Aorta (tissue), 5 donors: ENCODE data around the gene ZNF438. TPM values are rescaled to one million over a fixed set of nuclear protein-coding genes. Genes with fewer than 3 reads are reported as not detected.

Source experiments
- ATAC-seq: fragments of 200-7000 bp; cut with Tn5 transposase; one replicate; pipeline ENCODE4 v1.9.1; 2022; ENCODE audit warnings: moderate library complexity; ENCODE audit not compliant: low FRiP score
- DNase-seq, 2 donors: peaks; one replicate each; pipeline ENCODE4 v3.0.0-alpha.2; 2020
- H3K27ac ChIP-seq, 2 donors: one replicate each; pipeline ENCODE4 v1.5.1; 2013; ENCODE audit warnings: low read length in 2 of 2, mild to moderate bottlenecking in 2 of 2, moderate library complexity in 2 of 2, control low read depth in 1 of 2, inconsistent platforms in 1 of 2, low read depth in 1 of 2
- H3K27me3 ChIP-seq, 2 donors: one replicate each; pipeline ENCODE4 v1.6.1; 2013; ENCODE audit warnings: control low read depth in 1 of 2, low read length in 1 of 2, mild to moderate bottlenecking in 1 of 2, moderate library complexity in 1 of 2; ENCODE audit not compliant: insufficient read depth in 2 of 2, control insufficient read depth in 1 of 2
- H3K36me3 ChIP-seq, 2 donors: one replicate each; pipeline ENCODE4 v1.6.1; 2013; ENCODE audit warnings: control low read depth in 1 of 2, low read length in 1 of 2, mild to moderate bottlenecking in 1 of 2; ENCODE audit not compliant: insufficient read depth in 2 of 2, control insufficient read depth in 1 of 2
- H3K4me1 ChIP-seq, 2 donors: one replicate each; pipeline ENCODE4 v1.6.1; 2013; ENCODE audit warnings: low read length in 2 of 2, control low read depth in 1 of 2, mild to moderate bottlenecking in 1 of 2, moderate library complexity in 1 of 2; ENCODE audit not compliant: insufficient read depth in 2 of 2, control insufficient read depth in 1 of 2
- H3K4me3 ChIP-seq, 2 donors: one replicate each; pipeline ENCODE4 v1.5.1; 2013; ENCODE audit warnings: low read length in 2 of 2, control low read depth in 1 of 2, mild to moderate bottlenecking in 1 of 2
- H3K9me3 ChIP-seq: one replicate; pipeline ENCODE4 v1.6.1; 2013; ENCODE audit warnings: mild to moderate bottlenecking, low read length; ENCODE audit not compliant: control insufficient read depth
- WGBS, 2 donors: extraction: QIAGEN DNeasy Blood & Tissue Kit; methylation state at CpG; one replicate each; pipeline ENCODE4 v1.1.7; 2013; 5-methylcytosine and 5-hydroxymethylcytosine counted together
- intact Hi-C, 2 donors: fragments of 100-400 bp; cut with DNase I; formaldehyde crosslinking; loops; one replicate each; pipeline versions ENCODE4 v1.14.2 to v1.15.0; 2022
- polyA plus RNA-seq, 2 donors: library from polyadenylated mRNA; stranded (reverse); fragments of 200-250 nt; gene quantifications; one replicate each; pipeline ENCODE4 v1.2.3, GENCODE V29; 2013
- total RNA-seq, 2 donors: library from RNA; stranded (reverse); fragmentation: NEBNext Ultra II Directional; extraction: Animal tissue kit (Norgen Biotek cat#: 25700); gene quantifications; one replicate each; pipeline ENCODE4 v1.2.1, GENCODE V29; 2021
- donor health status: healthy with polysubstance abuse.
- donor health status: Bipolar disorder and iron deficiency.
- donor health status: DM: no; HTN: no; CAD: no.
- donor health status: DM: no; HTN: no; CAD: no.
- donor health status: DM: yes; HTN: yes; CAD: no.

ZNF438 gene
- total and polyA plus RNA-seq, 4 donors = 10.6 to 16.5 (median 12.5) TPM

DNA sequence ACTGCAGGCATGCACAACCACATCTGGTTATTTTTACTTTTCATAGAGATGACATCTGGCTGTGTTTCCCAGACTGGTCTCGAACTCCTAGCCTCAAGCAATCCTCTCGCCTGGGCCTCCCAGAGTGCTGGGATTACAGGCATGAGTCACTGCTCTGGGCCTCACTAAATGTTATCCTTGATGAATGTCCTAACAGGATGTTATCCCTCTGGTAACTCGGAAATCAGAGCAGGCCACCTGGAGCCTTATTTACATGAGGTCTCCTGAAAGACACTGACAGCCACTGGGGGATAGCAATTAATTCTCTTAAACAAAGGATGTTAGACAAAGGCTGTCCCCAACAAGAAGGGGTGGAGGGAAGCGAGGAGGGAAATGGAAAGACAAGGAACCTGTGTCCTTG is 4.5 kb upstream of the ZNF438 start:
- Histone ChIP-seq H3K4me3 (no peak overlapping the region), H3K36me3 (peaks cover 0 to 2% of the 10 kb centered on the region in 2 donors), H3K4me1 (no peaks in the 10 kb centered on the region), H3K27ac (peak overlapping the region in 1 of 2 donors; percentile 45), H3K9me3 (no peaks in the 10 kb centered on the region), H3K27me3 (no peaks in the 10 kb centered on the region)
- ATAC-seq = no peak
- intact Hi-C loops = no loop called here
- WGBS, 2 donors = 79 to 83% methylated on average over 4 of the region's 4 CpGs
- DNase-seq = no peak

DNA sequence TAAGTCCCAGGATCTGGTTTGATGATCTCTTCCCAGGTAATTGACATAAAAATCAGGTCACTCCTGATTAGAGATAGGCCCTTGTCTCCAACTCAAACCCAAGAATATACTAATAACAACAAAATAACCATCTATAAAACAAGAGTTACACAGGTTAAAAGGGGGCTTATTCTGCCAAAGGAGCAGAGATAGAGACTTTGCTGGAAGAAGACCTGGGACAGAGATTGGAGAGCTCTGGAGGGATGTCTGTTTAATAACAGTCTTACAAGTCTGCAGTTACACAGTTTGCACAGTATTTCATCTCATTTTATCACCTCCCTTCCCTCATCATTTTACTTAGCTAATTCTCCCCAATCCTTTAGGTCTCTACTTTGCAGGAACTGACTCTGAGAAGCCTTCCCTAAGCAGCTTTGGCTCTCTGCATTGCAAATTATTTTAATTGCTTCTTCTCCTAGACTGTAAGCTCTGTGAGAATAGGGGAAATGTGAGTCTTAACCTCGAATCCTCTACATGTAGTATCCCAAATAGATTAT is 3.7 kb upstream of the ZNF438 start:
- Histone ChIP-seq H3K27me3 (no peaks in the 10 kb centered on the region), H3K4me3 (no peak overlapping the region), H3K9me3 (no peaks in the 10 kb centered on the region), H3K27ac (peak overlapping the region in 1 of 2 donors; percentile 64), H3K36me3 (peaks cover 0 to 2% of the 10 kb centered on the region in 2 donors), H3K4me1 (no peaks in the 10 kb centered on the region)
- DNase-seq (no peak), ATAC-seq (no peak)
- WGBS, 2 donors = 84 to 96% methylated on average over 1 of the region's 1 CpG
- intact Hi-C loops = no loop called here

DNA sequence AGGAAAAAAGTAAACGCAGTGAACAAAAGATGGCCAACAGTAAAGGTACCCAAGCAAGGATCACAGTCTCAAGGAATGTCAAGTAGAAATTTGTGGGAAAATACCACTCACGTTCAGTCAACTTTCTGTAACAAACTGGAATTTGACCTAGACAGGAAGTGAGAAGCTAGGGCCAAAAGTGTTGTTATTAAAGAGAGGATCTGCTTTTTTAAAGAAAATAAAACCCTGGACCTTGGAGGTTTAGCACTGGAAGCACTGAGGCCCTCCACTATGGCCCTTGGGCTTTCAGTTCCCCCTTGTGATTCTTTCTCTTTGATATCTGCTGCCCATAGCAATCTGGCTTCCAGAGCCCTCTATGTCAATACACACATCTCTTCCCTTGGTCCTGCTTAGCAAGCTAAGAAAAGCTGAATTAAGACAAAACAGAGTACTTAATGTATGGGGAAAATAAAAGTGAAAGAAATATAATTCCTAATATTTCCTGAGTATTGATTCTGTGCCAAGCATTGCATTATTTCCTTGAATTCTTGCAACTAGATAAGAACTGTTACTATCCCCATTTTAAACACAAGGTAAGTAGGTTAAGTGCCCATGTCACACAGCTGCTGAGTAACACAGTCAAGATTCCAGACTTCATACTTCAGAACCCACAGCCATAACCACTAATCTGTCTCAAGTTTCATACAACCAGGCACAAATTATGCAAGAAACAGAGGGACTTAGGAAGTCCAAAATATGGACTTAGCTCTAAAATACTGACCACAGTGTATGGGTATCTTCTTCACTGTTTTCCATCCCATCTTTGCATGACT is 2.6 kb upstream of the ZNF438 start:
- DNase-seq (no peak), ATAC-seq (no peak)
- peaks cover 0 to 2% of the 10 kb centered on the region in 2 donors for H3K36me3 ChIP-seq
- H3K27ac ChIP-seq = peak overlapping the region; percentile 85 to 88
- 4 to 14% methylated on average over 2 of the region's 2 CpGs for WGBS, 2 donors
- no peaks in the 10 kb centered on the region for H3K27me3 ChIP-seq
- peak overlapping the region in 1 of 2 donors; percentile 30 for H3K4me3 ChIP-seq
- intact Hi-C loops = loop anchor here (5.0 kb wide), 4 partner anchors 38 to 283 kb away; partner anchors contain the start of gene ZEB1 (in 2 of the 2)
- no peaks in the 10 kb centered on the region for H3K9me3 ChIP-seq
- no peaks in the 10 kb centered on the region for H3K4me1 ChIP-seq

DNA sequence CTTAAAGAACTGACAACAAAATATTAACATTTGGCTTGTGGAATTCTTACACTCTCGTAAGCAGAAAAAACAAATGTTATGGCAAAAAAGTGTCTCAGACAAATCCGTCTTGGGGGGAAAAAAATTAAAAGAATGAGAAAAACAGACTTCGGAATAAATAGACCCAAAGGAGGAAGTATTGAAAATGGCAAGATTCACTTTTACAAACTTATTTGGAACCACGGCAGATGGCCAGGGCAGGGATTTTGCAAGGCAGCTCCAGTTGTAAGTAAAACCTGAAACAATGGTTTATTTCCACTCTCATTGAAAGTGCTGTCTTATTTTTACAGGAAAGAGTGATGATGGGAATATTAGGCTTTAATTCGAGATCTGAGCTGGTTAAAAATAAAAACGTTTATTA is 1.5 kb upstream of the ZNF438 start:
- H3K4me3 ChIP-seq = peak overlapping the region; percentile 47 to 58
- 1 to 5% methylated on average over 6 of the region's 6 CpGs for WGBS, 2 donors
- ATAC-seq (no peak), DNase-seq (no peak)
- no peaks in the 10 kb centered on the region for H3K27me3 ChIP-seq
- H3K27ac ChIP-seq = peak overlapping the region; percentile 38 to 79
- H3K36me3 ChIP-seq = peaks cover 0 to 2% of the 10 kb centered on the region in 2 donors
- peaks cover 2 to 4% of the 10 kb centered on the region in 2 donors for H3K4me1 ChIP-seq
- intact Hi-C loops = loop anchor here (5.0 kb wide), 4 partner anchors 39 to 284 kb away; partner anchors contain the start of gene ZEB1 (in 2 of the 2)
- H3K9me3 ChIP-seq = no peaks in the 10 kb centered on the region

DNA sequence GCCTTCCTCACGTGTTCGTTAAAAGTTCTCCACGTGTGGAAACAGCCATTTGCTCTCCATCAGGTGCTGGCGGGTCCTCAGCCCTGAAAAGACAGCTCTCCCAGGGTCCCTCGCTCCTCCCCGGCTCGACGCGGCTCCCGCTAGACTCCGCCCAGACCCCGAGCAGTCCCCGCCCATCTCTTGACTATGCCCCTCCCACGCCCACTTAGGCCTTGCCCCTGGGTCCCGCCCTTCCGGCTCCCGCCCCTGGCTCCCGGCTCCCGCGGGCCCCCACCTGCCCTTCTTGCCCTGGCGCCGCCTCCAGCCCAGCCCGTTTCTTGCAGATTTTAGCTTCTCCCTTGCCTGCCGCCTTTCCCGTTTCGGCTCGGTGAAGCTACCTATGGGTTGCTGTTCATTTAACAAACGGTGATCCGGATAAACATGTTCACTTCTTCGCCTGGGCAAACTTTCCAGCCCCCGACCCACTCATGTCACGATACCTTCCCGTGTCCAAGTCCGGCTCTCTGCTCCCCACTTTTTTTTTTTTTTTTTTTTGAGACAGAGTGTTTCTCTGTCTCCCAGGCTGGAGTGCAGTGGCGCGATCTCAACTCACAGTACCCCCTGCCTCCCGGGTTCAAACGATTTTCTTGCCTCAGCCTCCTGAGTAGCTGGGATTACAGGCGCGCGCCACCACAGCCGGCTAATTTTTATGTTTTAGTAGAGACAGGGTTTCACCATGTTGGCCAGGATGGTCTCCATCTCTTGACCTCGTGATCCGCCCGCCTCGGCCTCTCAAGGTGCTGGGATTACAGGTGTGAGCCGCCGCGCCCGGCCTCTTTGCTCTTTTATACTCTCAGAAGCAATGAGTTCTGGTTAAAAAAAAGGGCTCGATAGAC is 830 bp upstream of the ZNF438 start:
- peak overlapping the region; percentile 79 to 97 for H3K27ac ChIP-seq
- H3K4me1 ChIP-seq = peaks cover 2 to 4% of the 10 kb centered on the region in 2 donors
- ATAC-seq (peak; percentile 97), DNase-seq (peak; percentile 98 to 99)
- WGBS, 2 donors = 15 to 17% methylated on average over 51 of the region's 51 CpGs
- H3K27me3 ChIP-seq = no peaks in the 10 kb centered on the region
- intact Hi-C loops = loop anchor here (5.0 kb wide), 4 partner anchors 40 to 285 kb away; partner anchors contain the start of gene ZEB1 (in 2 of the 2)
- H3K4me3 ChIP-seq = peak overlapping the region; percentile 47 to 58
- H3K36me3 ChIP-seq = peaks cover 0 to 2% of the 10 kb centered on the region in 2 donors
- H3K9me3 ChIP-seq = no peaks in the 10 kb centered on the region

DNA sequence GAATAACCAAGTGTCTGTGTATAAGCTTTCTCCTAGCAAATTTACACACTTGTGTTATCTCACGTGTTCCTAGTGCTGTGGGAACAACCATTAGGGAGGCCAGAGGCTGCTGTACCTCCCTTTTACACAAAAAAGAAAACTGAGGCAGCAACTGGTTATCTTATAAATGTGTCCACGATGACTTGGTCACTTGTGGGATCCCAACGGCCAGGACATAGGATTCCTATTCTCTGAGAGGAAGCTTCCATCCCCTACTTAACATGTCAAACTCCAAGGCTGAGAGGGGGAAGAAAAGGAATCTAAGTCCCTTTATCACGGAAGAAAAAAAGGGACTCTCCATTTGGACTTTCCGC is 484 bp downstream of the ZNF438 start:
- Histone ChIP-seq H3K36me3 (no peaks in the 10 kb centered on the region), H3K4me1 (peaks cover 2 to 4% of the 10 kb centered on the region in 2 donors), H3K27me3 (no peaks in the 10 kb centered on the region), H3K9me3 (no peaks in the 10 kb centered on the region), H3K27ac (peak overlapping the region; percentile 95), H3K4me3 (peak overlapping the region; percentile 28 to 44)
- WGBS, 2 donors = 2 to 3% methylated on average over 5 of the region's 5 CpGs
- intact Hi-C loops = loop anchor here (2.0 to 5.0 kb wide), 5 partner anchors 41 to 286 kb away; partner anchors contain the start of gene ZEB1 (in 2 of the 2)
- ATAC-seq (no peak), DNase-seq (no peak)

GRCh38 chr10:31030800-31031199 is 865 bp downstream of the ZNF438 start:
- intact Hi-C loops = loop anchor here (2.0 to 5.0 kb wide), 5 partner anchors 42 to 287 kb away; partner anchors contain the start of gene ZEB1 (in 2 of the 2)
- peak overlapping the region; percentile 95 for H3K27ac ChIP-seq
- no peaks in the 10 kb centered on the region for H3K9me3 ChIP-seq
- peak overlapping the region; percentile 28 to 44 for H3K4me3 ChIP-seq
- H3K36me3 ChIP-seq = no peaks in the 10 kb centered on the region
- no peaks in the 10 kb centered on the region for H3K27me3 ChIP-seq
- 69 to 71% methylated on average over 8 of the region's 8 CpGs for WGBS, 2 donors
- no peak for ATAC-seq
- no peak for DNase-seq
- H3K4me1 ChIP-seq = peaks cover 2 to 4% of the 10 kb centered on the region in 2 donors

DNA sequence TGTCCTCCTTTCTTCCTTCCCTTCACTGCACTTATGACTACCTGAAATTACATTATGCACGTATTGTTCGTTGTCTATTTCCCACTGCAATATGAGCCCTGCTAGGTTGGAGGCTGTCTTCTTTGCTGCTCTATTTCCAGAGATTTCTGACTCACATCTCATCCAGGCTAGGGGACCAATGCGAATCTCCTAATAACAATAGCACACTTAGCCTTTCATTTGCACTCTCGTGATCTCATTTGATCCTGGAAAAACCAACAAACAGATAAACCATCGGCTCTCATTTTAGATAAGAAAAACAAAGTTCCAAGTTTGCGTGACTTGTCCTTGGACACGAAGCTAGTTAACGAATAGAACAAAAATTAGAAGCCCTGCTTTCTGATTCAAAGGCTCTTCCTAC is 1.4 kb downstream of the ZNF438 start:
- Histone ChIP-seq H3K4me3 (peak overlapping the region in 1 of 2 donors; percentile 26), H3K27me3 (no peaks in the 10 kb centered on the region), H3K9me3 (no peaks in the 10 kb centered on the region), H3K4me1 (peaks cover 2 to 4% of the 10 kb centered on the region in 2 donors), H3K36me3 (no peaks in the 10 kb centered on the region), H3K27ac (peak overlapping the region; percentile 67 to 95)
- WGBS, 2 donors = 14 to 20% methylated on average over 8 of the region's 8 CpGs
- intact Hi-C loops = loop anchor here (2.0 to 5.0 kb wide), 5 partner anchors 42 to 287 kb away; partner anchors contain the start of gene ZEB1 (in 2 of the 2)
- DNase-seq (no peak), ATAC-seq (no peak)
